HT1080 (cell line): Measurements from ENCODE around the gene ILF2. TPM values are rescaled to one million over a fixed set of nuclear protein-coding genes. Genes with fewer than 3 reads are reported as not detected.

ENCODE experiments used
- small RNA-seq: library from RNA; depleted of rRNA; stranded (forward); fragments of <200 nt; gene quantifications from one replicate; pipeline ENCODE3, GENCODE V24; 2014
- total RNA-seq: library from RNA; depleted of rRNA; stranded (reverse); fragments of >200 nt; shearing (Covaris generic); gene quantifications from 2 replicates; pipeline ENCODE4 v1.2.3, GENCODE V29; 2014; rRNA removed

Gene ILF2
- total RNA-seq, 1 experiment from 2014 or later, result 368 TPM

Small RNA genes lying within 50 kb of the gene (small RNA-seq; reads per million reads assigned to genes)
- gene MIR8083 (not detected), gene RN7SL372P (not detected)

Other genes starting within 250 kb of the ILF2 start
- not detected in 2 replicates for gene S100A7, start 210.3 kb downstream of the ILF2 start, total RNA-seq
- 1,050 and 1,792 TPM in 2 replicates for gene S100A6, start 135.0 kb downstream of the ILF2 start, total RNA-seq
- 0.53 and 2.4 TPM in 2 replicates for gene S100A5, start 130.1 kb downstream of the ILF2 start, total RNA-seq
- gene S100A4, start 125.2 kb downstream of the ILF2 start, total RNA-seq, result 25.4 and 29.0 TPM in 2 replicates
- 9.6 and 14.4 TPM in 2 replicates for gene S100A3, start 121.7 kb downstream of the ILF2 start, total RNA-seq
- 79.0 and 143 TPM in 2 replicates for gene S100A2, start 105.1 kb downstream of the ILF2 start, total RNA-seq
- 862 and 1,038 TPM in 2 replicates for gene S100A16, start 57.9 kb downstream of the ILF2 start, total RNA-seq
- 0.88 TPM in 1 of 2 replicates, not detected in the other for gene S100A14, start 54.7 kb downstream of the ILF2 start, total RNA-seq
- 71.0 and 106 TPM in 2 replicates for gene S100A13, start 43.5 kb downstream of the ILF2 start, total RNA-seq
- gene S100A1, start 42.6 kb downstream of the ILF2 start, total RNA-seq, result 0.17 TPM in 1 of 2 replicates, not detected in the other
- 46.3 and 55.8 TPM in 2 replicates for gene CHTOP, start 36.9 kb downstream of the ILF2 start, total RNA-seq
- 64.0 and 74.4 TPM in 2 replicates for gene SNAPIN, start 12.3 kb downstream of the ILF2 start, total RNA-seq
- 0.02 and 0.03 TPM in 2 replicates for gene NPR1, start 7.7 kb upstream of the ILF2 start, total RNA-seq
- gene INTS3, start 57.1 kb upstream of the ILF2 start, total RNA-seq, result 22.1 and 22.2 TPM in 2 replicates
- gene SLC27A3, start 104.4 kb upstream of the ILF2 start, total RNA-seq, result 0.74 and 4.5 TPM in 2 replicates